Measurements from ENCODE around the gene GPRIN3. TPM values are rescaled to one million over a fixed set of nuclear protein-coding genes. Genes with fewer than 3 reads are reported as not detected.

The GPRIN3 gene
- total and polyA plus RNA-seq, 3 donors from 2014 or later: 0.58 to 2.5 (median 2.2) TPM

DNA sequence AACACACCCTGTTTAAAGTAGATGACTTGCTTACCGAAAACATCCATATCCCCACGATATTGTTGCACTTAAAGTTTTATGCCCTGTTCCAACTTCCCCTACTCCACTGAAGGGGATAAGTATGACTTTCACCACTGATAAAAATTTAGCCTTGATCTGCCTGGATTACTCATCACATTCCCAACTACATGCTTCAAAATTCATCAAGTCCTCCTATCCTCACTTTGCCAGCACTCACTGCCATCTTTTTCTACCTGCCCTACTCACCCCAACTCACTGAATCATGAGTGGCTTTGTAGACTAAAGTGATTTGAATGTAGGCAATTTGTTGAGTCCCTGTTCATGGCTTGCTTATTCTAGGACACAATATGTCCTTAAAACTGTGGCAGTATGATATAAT, 12.2 kb upstream of the GPRIN3 start:
- Histone ChIP-seq H3K27me3 (no peaks in the 10 kb centered on the region), H3K27ac (no peak overlapping the region), H3K36me3 (ENCODE audit: low read depth, missing control alignments) (no peaks in the 10 kb centered on the region), H3K9me3 (no peaks in the 10 kb centered on the region), H3K4me3 (no peak overlapping the region), H3K4me1 (no peaks in the 10 kb centered on the region)
- TF ChIP-seq CTCF (IDR thresholded peaks at IDR 0.05): no peak
- TF ChIP-seq POLR2A (IDR thresholded peaks at IDR 0.05): no peak
- DNase-seq: no peak
- intact Hi-C loops (cut with DNase I; ENCODE audit: low total_unique reads): no loop called here
- 89 to 99% methylated on average over 2 of the region's 2 CpGs for WGBS, 2 donors

DNA sequence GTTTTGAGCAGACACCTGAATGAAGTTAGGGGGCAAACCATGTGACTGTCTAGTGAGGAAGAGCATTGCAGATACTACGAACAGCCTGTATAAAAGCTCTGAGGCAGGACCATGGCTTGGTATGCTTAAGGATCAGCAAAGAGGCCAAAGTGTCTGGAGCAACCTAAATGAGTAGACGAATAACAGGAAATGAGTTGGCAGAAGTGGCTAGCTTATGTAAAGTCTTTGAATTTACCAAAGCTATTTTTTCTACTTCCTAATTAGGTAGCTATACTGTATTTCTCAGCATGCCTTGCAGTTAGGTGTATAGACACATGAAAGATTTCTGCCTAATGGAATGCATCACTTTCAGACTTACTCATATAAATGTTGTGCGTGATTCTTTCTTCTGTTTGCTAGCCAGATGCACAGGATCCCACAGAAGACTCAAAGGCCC, 9.3 kb upstream of the GPRIN3 start:
- WGBS, 2 donors: 77% methylated on average over 3 of the region's 3 CpGs

GRCh38 chr4:89316211-89316610, 8.6 kb upstream of the GPRIN3 start:
- Histone ChIP-seq H3K9me3 (no peaks in the 10 kb centered on the region), H3K4me3 (no peak overlapping the region), H3K27ac (no peak overlapping the region), H3K4me1 (no peaks in the 10 kb centered on the region), H3K27me3 (no peaks in the 10 kb centered on the region), H3K36me3 (ENCODE audit: low read depth, missing control alignments) (no peaks in the 10 kb centered on the region)
- intact Hi-C loops (cut with DNase I; ENCODE audit: low total_unique reads): no loop called here
- DNase-seq: no peak
- WGBS, 2 donors: 70 to 77% methylated on average over 1 of the region's 1 CpG
- TF ChIP-seq POLR2A (IDR thresholded peaks at IDR 0.05) (no peak), CTCF (IDR thresholded peaks at IDR 0.05) (no peak)

More for the DNA sequence above, 9.3 kb upstream of the GPRIN3 start:
- H3K27ac ChIP-seq: no peak overlapping the region
- H3K4me3 ChIP-seq: no peak overlapping the region
- H3K4me1 ChIP-seq: no peaks in the 10 kb centered on the region
- no peaks in the 10 kb centered on the region for H3K36me3 ChIP-seq (ENCODE audit: low read depth, missing control alignments)
- no peaks in the 10 kb centered on the region for H3K27me3 ChIP-seq
- DNase-seq: no peak
- TF ChIP-seq CTCF (IDR thresholded peaks at IDR 0.05) (no peak), POLR2A (IDR thresholded peaks at IDR 0.05) (no peak)
- H3K9me3 ChIP-seq: no peaks in the 10 kb centered on the region
- intact Hi-C loops (cut with DNase I; ENCODE audit: low total_unique reads): no loop called here

DNA sequence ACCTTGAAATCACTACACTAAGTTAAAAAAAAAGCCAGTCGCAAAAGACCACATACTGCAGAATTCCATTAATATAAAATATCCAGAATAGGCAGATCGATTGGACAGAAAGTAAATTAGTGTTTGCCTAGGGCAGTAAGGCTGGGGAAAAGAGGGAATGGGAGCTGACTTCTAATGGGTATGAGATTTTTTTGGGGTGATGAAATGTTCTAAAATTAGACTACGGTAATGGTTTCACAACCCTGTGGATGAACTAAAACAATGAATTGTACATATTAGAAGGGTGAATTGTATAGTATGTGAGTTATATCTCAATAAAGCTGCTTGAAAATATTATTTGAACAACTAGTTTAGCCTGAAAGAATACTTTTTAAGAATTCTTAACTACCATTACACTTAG, 6.7 kb upstream of the GPRIN3 start:
- no peaks in the 10 kb centered on the region for H3K27me3 ChIP-seq
- H3K36me3 ChIP-seq (ENCODE audit: low read depth, missing control alignments): no peaks in the 10 kb centered on the region
- intact Hi-C loops (cut with DNase I; ENCODE audit: low total_unique reads): no loop called here
- no peaks in the 10 kb centered on the region for H3K4me1 ChIP-seq
- no peak overlapping the region for H3K4me3 ChIP-seq
- TF ChIP-seq CTCF (IDR thresholded peaks at IDR 0.05) (no peak), POLR2A (IDR thresholded peaks at IDR 0.05) (no peak)
- no peak for DNase-seq
- WGBS, 2 donors: 92 to 95% methylated on average over 3 of the region's 3 CpGs
- H3K9me3 ChIP-seq: no peaks in the 10 kb centered on the region
- no peak overlapping the region for H3K27ac ChIP-seq

DNA sequence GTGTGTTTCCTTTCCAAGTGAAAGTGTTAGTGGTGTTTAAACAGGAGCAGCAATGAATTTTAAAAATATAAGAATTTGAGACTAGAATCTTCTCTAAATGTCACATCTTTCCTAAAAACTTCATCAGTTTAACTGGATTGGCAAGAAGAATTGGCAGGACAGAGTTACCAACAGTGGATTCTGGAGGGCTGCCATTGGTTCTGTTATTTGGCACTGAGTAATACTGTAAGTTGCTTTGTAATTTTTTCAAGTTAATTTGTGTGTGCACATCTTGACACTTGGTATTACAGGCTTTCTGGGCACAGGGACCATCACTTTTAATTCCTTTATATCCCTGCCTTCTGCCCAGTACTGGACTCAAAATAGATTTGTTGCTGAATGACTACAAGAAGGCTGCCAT, 4.5 kb upstream of the GPRIN3 start:
- Histone ChIP-seq H3K27ac (no peak overlapping the region), H3K4me1 (no peaks in the 10 kb centered on the region), H3K9me3 (no peaks in the 10 kb centered on the region), H3K36me3 (ENCODE audit: low read depth, missing control alignments) (no peaks in the 10 kb centered on the region), H3K27me3 (no peaks in the 10 kb centered on the region), H3K4me3 (no peak overlapping the region)
- intact Hi-C loops (cut with DNase I; ENCODE audit: low total_unique reads): no loop called here
- no peak for DNase-seq
- TF ChIP-seq CTCF (IDR thresholded peaks at IDR 0.05) (no peak), POLR2A (IDR thresholded peaks at IDR 0.05) (no peak)

All from testis (tissue), 3 donors.